NCI-H146 (cell line): ENCODE results near the gene CACNA1D.

ENCODE experiments used
- DNase-seq: peaks from one replicate; lab custom pipeline; 2025; lab: John Stamatoyannopoulos, UW

The CACNA1D gene

GRCh38 chr3:53715815-53716483 is 221.5 kb downstream of the CACNA1D start:
- DNase-seq = peak; percentile 7

GRCh38 chr3:53716998-53717397 is 222.6 kb downstream of the CACNA1D start:
- no peak for DNase-seq

GRCh38 chr3:53718462-53718861 is 224.1 kb downstream of the CACNA1D start:
- DNase-seq = no peak

- no peak for DNase-seq
These were observed 225.4 kb downstream of the CACNA1D start for GRCh38 chr3:53719796-53720195.

GRCh38 chr3:53721187-53722119 is 227.0 kb downstream of the CACNA1D start:
- DNase-seq = no peak

- DNase-seq = no peak
These were observed 230.2 kb downstream of the CACNA1D start for GRCh38 chr3:53724566-53724965.

- no peak for DNase-seq
These were observed 231.1 kb downstream of the CACNA1D start for GRCh38 chr3:53725387-53725995.

GRCh38 chr3:53726643-53727042 is 232.2 kb downstream of the CACNA1D start:
- DNase-seq = no peak

GRCh38 chr3:53728606-53729005 is 234.2 kb downstream of the CACNA1D start:
- DNase-seq = no peak

GRCh38 chr3:53729159-53729558 is 234.7 kb downstream of the CACNA1D start:
- no peak for DNase-seq

GRCh38 chr3:53729618-53730017 is 235.2 kb downstream of the CACNA1D start:
- DNase-seq = no peak

GRCh38 chr3:53730576-53730975 is 236.2 kb downstream of the CACNA1D start:
- no peak for DNase-seq

- no peak for DNase-seq
These were observed 237.7 kb downstream of the CACNA1D start for GRCh38 chr3:53731934-53732624.

- no peak for DNase-seq
These were observed 239.0 kb downstream of the CACNA1D start for GRCh38 chr3:53733446-53733845.

GRCh38 chr3:53739966-53740365 is 245.6 kb downstream of the CACNA1D start:
- no peak for DNase-seq

GRCh38 chr3:53740956-53741355 is 246.5 kb downstream of the CACNA1D start:
- DNase-seq = no peak

GRCh38 chr3:53744351-53744750 is 249.9 kb downstream of the CACNA1D start:
- DNase-seq = peak; percentile 87

- no peak for DNase-seq
These were observed 253.1 kb downstream of the CACNA1D start for GRCh38 chr3:53747559-53747958.

- no peak for DNase-seq
These were observed 254.3 kb downstream of the CACNA1D start for GRCh38 chr3:53748512-53749271.

GRCh38 chr3:53749448-53749847 is 255.0 kb downstream of the CACNA1D start:
- no peak for DNase-seq
